Psoas muscle (tissue), 8 donors: ENCODE data around the gene MYO15B. TPM values are rescaled to one million over a fixed set of nuclear protein-coding genes. Genes with fewer than 3 reads are reported as not detected.

Experiments used
- ATAC-seq, 4 donors: fragments of 200-7000 bp; cut with Tn5 transposase; one replicate each; pipeline ENCODE4 v1.9.1; 2020; ENCODE audit warnings: moderate library complexity in 3 of 4, mild to moderate bottlenecking in 2 of 4
- DNase-seq, 2 donors: peaks; one replicate each; pipeline ENCODE4 v3.0.0-alpha.2; 2020
- H3K27ac ChIP-seq: fragments of 200-600 bp; one replicate; pipeline ENCODE4 v1.8.0; 2022
- H3K27me3 ChIP-seq, 3 donors: fragments of 200-600 bp in 1 of 3; one replicate each; pipeline versions ENCODE4 v1.6.1 to v1.8.0; 2013 to 2022; ENCODE audit warnings: low read length in 2 of 3, mild to moderate bottlenecking in 2 of 3, moderate library complexity in 1 of 3; ENCODE audit not compliant: insufficient read depth in 3 of 3
- H3K36me3 ChIP-seq, 2 donors: fragments of 200-600 bp in 1 of 2; one replicate each; pipeline versions ENCODE4 v1.6.1 to v1.8.0; 2013 to 2022; ENCODE audit warnings: low read depth in 1 of 2, mild to moderate bottlenecking in 1 of 2, moderate library complexity in 1 of 2; ENCODE audit not compliant: insufficient read depth in 1 of 2
- H3K4me1 ChIP-seq: fragments of 200-600 bp; one replicate; pipeline ENCODE4 v1.8.0; 2022
- H3K4me3 ChIP-seq: fragments of 200-600 bp; one replicate; pipeline ENCODE4 v1.8.0; 2022; ENCODE audit warnings: mild to moderate bottlenecking
- H3K9me3 ChIP-seq: fragments of 200-600 bp; one replicate; pipeline ENCODE4 v1.8.0; 2022
- WGBS, 3 donors: extraction: QIAGEN DNeasy Blood & Tissue Kit; methylation state at CpG; one replicate each; pipeline versions ENCODE4 v1.1.6 to v1.1.7; 2013; 5-methylcytosine and 5-hydroxymethylcytosine counted together
- intact Hi-C, 2 donors: fragments of 100-400 bp; cut with DNase I; formaldehyde crosslinking; loops; one replicate each; pipeline versions ENCODE4 v1.11.0 to v1.14.2; 2022
- polyA plus RNA-seq, 3 donors: library from polyadenylated mRNA; stranded (reverse); fragments of 200-250 nt; gene quantifications; one replicate each; pipeline ENCODE4 v1.2.3, GENCODE V29; 2013
- total RNA-seq, 4 donors: library from RNA; stranded (reverse); fragmentation: NEBNext Ultra II Directional in 2 of 4; extraction: Animal tissue kit (Norgen Biotek cat#: 25700) in 2 of 4; gene quantifications; one replicate each; pipeline versions ENCODE4 v1.2.1 to v1.2.4, GENCODE V29; 2021 to 2023
- TF ChIP-seq, protein P1 (sequence below): fragments of 200-600 bp; IDR thresholded peaks from one replicate; pipeline ENCODE4 v1.8.0; 2022; ENCODE audit warnings: antibody characterized with exemption
- donor health status: healthy with polysubstance abuse.
- donor health status: DM: no; HTN: no; CAD: no; lungs with moderate emphysema.
- donor health status: Bipolar disorder and iron deficiency.
- donor health status: healthy.
- donor health status: DM: yes; HTN: yes; CAD: no.
- donor health status: DM: no; HTN: no; CAD: no.
- donor health status: DM: no; HTN: no; CAD: no.
- donor health status: DM: yes; HTN: yes; CAD: no.

MYO15B gene
- total and polyA plus RNA-seq, 7 donors, result 5.2 to 28.2 (median 16.7) TPM

DNA sequence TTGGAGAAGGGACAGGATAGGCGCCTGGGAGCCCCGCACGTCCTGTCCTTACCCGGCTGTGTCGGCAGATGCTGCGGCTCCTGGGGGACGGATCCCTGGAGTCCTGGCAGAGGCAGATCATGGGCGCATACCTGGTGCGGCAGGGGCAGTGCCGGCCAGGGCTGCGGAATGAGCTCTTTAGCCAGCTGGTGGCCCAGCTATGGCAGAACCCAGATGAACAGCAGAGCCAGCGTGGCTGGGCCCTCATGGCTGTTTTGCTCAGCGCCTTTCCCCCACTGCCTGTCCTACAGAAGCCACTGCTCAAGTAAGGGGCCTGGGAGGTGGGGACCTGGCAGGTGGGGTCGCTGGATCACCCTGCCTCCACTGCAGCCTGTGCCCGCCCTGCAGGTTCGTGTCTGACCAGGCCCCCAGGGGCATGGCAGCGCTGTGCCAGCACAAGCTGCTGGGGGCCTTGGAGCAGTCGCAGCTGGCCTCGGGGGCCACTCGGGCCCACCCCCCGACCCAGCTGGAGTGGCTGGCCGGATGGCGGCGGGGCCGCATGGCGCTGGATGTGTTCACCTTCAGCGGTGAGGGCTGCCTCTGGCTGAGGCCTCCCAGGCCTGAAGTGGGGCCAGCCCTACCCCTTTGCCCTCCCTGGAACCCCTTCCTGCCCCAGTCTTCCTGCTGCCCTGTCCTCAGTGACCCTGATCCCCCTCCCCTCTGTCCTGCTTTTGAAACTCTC, 25.5 kb downstream of the MYO15B start:
- no peaks in the 10 kb centered on the region for H3K27me3 ChIP-seq
- no peaks in the 10 kb centered on the region for H3K4me1 ChIP-seq
- no peaks in the 10 kb centered on the region for H3K9me3 ChIP-seq
- no peak overlapping the region for H3K27ac ChIP-seq
- peaks cover 0 to 33% of the 10 kb centered on the region in 2 donors for H3K36me3 ChIP-seq
- TF ChIP-seq, protein P1, sequence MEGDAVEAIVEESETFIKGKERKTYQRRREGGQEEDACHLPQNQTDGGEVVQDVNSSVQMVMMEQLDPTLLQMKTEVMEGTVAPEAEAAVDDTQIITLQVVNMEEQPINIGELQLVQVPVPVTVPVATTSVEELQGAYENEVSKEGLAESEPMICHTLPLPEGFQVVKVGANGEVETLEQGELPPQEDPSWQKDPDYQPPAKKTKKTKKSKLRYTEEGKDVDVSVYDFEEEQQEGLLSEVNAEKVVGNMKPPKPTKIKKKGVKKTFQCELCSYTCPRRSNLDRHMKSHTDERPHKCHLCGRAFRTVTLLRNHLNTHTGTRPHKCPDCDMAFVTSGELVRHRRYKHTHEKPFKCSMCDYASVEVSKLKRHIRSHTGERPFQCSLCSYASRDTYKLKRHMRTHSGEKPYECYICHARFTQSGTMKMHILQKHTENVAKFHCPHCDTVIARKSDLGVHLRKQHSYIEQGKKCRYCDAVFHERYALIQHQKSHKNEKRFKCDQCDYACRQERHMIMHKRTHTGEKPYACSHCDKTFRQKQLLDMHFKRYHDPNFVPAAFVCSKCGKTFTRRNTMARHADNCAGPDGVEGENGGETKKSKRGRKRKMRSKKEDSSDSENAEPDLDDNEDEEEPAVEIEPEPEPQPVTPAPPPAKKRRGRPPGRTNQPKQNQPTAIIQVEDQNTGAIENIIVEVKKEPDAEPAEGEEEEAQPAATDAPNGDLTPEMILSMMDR, result no peak
- ATAC-seq, result no peak
- intact Hi-C loops, result no loop called here
- H3K4me3 ChIP-seq, result no peak overlapping the region
- WGBS, 3 donors, result 86 to 94% (median 88%) methylated on average over 22 to 27 of the region's 27 CpGs
- DNase-seq, result no peak

DNA sequence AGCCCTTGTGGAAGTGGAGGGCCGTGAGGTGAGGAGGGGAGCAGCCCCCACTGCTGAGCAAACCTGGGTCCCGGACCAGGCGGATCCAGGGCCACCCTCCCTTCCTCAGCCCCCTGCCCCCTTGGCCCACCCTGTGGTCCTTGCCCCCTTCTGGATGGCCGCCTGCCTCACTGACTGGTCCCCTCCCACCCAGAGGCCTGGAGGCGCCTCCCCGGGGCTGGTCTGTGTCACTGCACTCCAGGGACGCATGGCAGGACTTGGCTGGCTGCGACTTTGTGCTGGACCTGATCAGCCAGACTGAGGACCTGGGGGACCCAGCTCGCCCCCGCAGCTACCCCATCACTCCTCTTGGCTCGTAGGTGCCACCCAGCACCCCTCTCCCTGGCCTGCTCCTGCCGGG, 26.4 kb downstream of the MYO15B start:
- 84 to 92% (median 90%) methylated on average over 12 of the region's 12 CpGs for WGBS, 3 donors
- no peak for DNase-seq
- TF ChIP-seq, protein P1, result no peak
- ATAC-seq, result no peak
- Histone ChIP-seq H3K27me3 (no peaks in the 10 kb centered on the region), H3K9me3 (no peaks in the 10 kb centered on the region), H3K36me3 (peaks cover 0 to 38% of the 10 kb centered on the region in 2 donors), H3K27ac (no peak overlapping the region), H3K4me3 (no peak overlapping the region), H3K4me1 (no peaks in the 10 kb centered on the region)
- intact Hi-C loops, result no loop called here

DNA sequence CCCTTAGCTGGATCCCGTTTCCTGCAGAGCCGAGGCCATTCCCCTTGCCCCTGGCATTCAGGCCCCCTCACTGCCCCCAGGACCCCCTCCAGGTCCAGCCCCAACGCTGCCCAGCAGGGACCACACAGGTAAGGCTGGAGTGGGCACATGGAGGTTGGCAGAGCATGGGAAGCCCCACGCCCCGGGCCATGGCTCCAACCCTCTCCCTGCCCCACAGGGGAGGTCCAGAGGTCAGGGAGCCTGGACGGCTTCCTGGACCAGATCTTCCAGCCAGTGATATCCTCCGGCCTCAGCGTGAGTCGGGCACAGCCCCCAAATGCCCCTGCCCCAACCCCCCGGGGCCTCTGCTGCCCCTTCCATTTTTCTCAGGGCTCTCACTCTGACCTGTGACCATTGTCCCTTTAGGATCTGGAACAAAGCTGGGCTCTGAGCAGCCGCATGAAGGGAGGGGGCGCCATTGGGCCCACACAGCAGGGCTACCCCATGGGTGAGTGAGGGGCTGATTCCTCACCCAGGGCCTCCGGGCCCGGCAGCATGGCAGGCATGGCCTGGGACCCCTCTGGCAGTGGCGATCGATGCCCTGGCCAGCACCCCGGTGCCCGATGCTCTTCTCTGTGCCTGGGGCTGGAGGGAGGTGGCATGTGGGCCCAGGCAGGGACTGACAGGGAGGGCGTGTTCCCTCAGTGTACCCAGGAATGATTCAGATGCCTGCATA, 27.1 kb downstream of the MYO15B start:
- 84 to 88% (median 87%) methylated on average over 16 to 19 of the region's 19 CpGs for WGBS, 3 donors
- TF ChIP-seq, protein P1, result no peak
- DNase-seq, result no peak
- Histone ChIP-seq H3K36me3 (peaks cover 0 to 38% of the 10 kb centered on the region in 2 donors), H3K4me3 (no peak overlapping the region), H3K27me3 (no peaks in the 10 kb centered on the region), H3K9me3 (no peaks in the 10 kb centered on the region), H3K4me1 (no peaks in the 10 kb centered on the region), H3K27ac (no peak overlapping the region)
- ATAC-seq, result no peak
- intact Hi-C loops, result no loop called here

DNA sequence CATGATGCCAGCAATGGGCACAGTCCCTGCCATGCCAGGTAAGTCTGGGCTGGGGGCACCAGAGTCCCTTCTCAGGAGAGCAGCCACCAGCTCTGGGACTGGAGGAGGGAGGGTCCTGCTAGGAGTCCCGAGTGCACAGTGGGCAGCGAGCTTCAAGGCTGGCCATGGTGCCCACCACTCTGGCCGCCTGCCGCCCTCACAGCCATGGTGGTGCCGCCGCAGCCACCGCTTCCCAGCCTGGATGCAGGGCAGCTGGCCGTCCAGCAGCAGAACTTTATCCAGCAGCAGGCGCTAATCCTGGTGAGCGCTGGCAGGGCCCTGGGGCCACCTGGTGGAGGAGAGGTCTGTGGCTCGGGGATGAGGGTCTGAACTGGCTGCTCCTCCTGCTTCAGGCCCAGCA, 27.7 kb downstream of the MYO15B start:
- Histone ChIP-seq H3K4me3 (no peak overlapping the region), H3K27me3 (no peaks in the 10 kb centered on the region), H3K27ac (no peak overlapping the region), H3K4me1 (no peaks in the 10 kb centered on the region), H3K9me3 (no peaks in the 10 kb centered on the region), H3K36me3 (peaks cover 0 to 44% of the 10 kb centered on the region in 2 donors)
- intact Hi-C loops, result no loop called here
- DNase-seq (no peak), ATAC-seq (no peak)
- WGBS, 3 donors, result 90 to 95% (median 91%) methylated on average over 11 of the region's 11 CpGs
- TF ChIP-seq, protein P1, result no peak
